Upper lobe of left lung (tissue), 6 donors: Measurements from ENCODE around the gene VGF. TPM values are rescaled to one million over a fixed set of nuclear protein-coding genes. Genes with fewer than 3 reads are reported as not detected.

Source experiments
- ATAC-seq, 2 donors: fragments of 200-7000 bp; cut with Tn5 transposase; one replicate each; pipeline ENCODE4 v1.9.1; 2022; ENCODE audit warnings: mild to moderate bottlenecking in 2 of 2, moderate library complexity in 2 of 2; ENCODE audit not compliant: low FRiP score in 2 of 2
- DNase-seq, 2 donors: peaks; one replicate each; pipeline ENCODE4 v3.0.0-alpha.2; 2019 to 2020
- H3K27ac ChIP-seq, 4 donors: fragments of 200-600 bp; sonication (generic); one replicate each; pipeline ENCODE4 v1.5.1; 2016 to 2019
- H3K27me3 ChIP-seq, 4 donors: fragments of 200-600 bp; sonication (generic); one replicate each; pipeline ENCODE4 v1.5.1; 2017 to 2019
- H3K36me3 ChIP-seq, 4 donors: fragments of 200-600 bp; sonication (generic); one replicate each; pipeline ENCODE4 v1.5.1; 2016 to 2019
- H3K4me1 ChIP-seq, 4 donors: fragments of 200-600 bp; sonication (generic); one replicate each; pipeline ENCODE4 v1.5.1; 2018 to 2019
- H3K4me3 ChIP-seq, 4 donors: fragments of 200-600 bp; sonication (generic); one replicate each; pipeline ENCODE4 v1.5.1; 2017 to 2019; ENCODE audit warnings: mild to moderate bottlenecking in 2 of 4, moderate library complexity in 1 of 4
- H3K9me3 ChIP-seq, 4 donors: fragments of 200-600 bp; sonication (generic); one replicate each; pipeline ENCODE4 v1.5.1; 2018 to 2019
- CTCF ChIP-seq, 6 experiments: fragments of 450-650 bp in 4 of 6; fragments of 200-600 bp in 2 of 6; sonication (generic) in 2 of 6; IDR thresholded peaks; one replicate each; pipeline ENCODE4 v1.5.1; 2016 to 2019; ENCODE audit warnings: antibody characterized with exemption in 6 of 6
- EP300 ChIP-seq, 4 donors: sonication (generic); formaldehyde crosslinking; IDR thresholded peaks; one replicate each; pipeline ENCODE4 v1.5.1; 2017; ENCODE audit warnings: antibody characterized with exemption in 4 of 4, control low read depth in 2 of 4
- POLR2A ChIP-seq, 4 donors: fragments of 450-650 bp; IDR thresholded peaks; one replicate each; pipeline ENCODE4 v1.5.1; 2016 to 2017; ENCODE audit warnings: antibody characterized with exemption in 4 of 4, mild to moderate bottlenecking in 2 of 4
- POLR2AphosphoS5 ChIP-seq, 2 donors: sonication (generic); formaldehyde crosslinking; IDR thresholded peaks; one replicate each; pipeline ENCODE4 v1.5.1; 2017; ENCODE audit warnings: antibody characterized with exemption in 2 of 2
- WGBS, 2 donors: methylation state at CpG; one replicate each; pipeline ENCODE4 v1.1.5; 2017 to 2018; 5-methylcytosine and 5-hydroxymethylcytosine counted together
- total RNA-seq, 6 donors: library from RNA; depleted of rRNA in 4 of 6; stranded (reverse); fragments of >200 nt in 4 of 6; gene quantifications; one replicate each; pipeline versions ENCODE4 v1.1.0 to v1.2.1, GENCODE V29; 2016 to 2021
- donor health status: DM: no; HTN: no; CAD: no; lungs with moderate emphysema.
- donor health status: DM: no; HTN: yes; CAD: no; lungs with severe emphysema.

VGF gene
- total RNA-seq, 6 donors from 2014 or later: 0.24 to 0.33 TPM; not detected in 4

GRCh38 chr7:101166909-101167644 is 1.7 kb upstream of the VGF start:
- DNase-seq: no peak
- WGBS, 2 donors: 2 to 4% methylated on average over 18 of the region's 19 CpGs
- peaks cover 0 to 92% (median 61%) of the 10 kb centered on the region in 4 donors for H3K27me3 ChIP-seq

GRCh38 chr7:101166648-101166908 is 1.2 kb upstream of the VGF start:
- Histone ChIP-seq H3K27me3 (peaks cover 0 to 87% (median 56%) of the 10 kb centered on the region in 4 donors), H3K27ac (no peak overlapping the region), H3K9me3 (no peaks in the 10 kb centered on the region), H3K4me1 (peaks cover 38 to 59% (median 49%) of the 10 kb centered on the region in 4 donors), H3K4me3 (no peak overlapping the region), H3K36me3 (no peaks in the 10 kb centered on the region)
- no peak for DNase-seq
- TF ChIP-seq POLR2A (IDR thresholded peaks at IDR 0.05) (no peak), POLR2AphosphoS5 (IDR thresholded peaks at IDR 0.05) (no peak), CTCF (IDR thresholded peaks at IDR 0.05) (no peak), EP300 (IDR thresholded peaks at IDR 0.05) (no peak)
- WGBS, 2 donors: 0 to 4% methylated on average over 3 to 11 of the region's 11 CpGs
- ATAC-seq: no peak

More at GRCh38 chr7:101166909-101167644, 1.7 kb upstream of the VGF start:
- Histone ChIP-seq H3K4me3 (no peak overlapping the region), H3K27ac (no peak overlapping the region), H3K4me1 (peaks cover 39 to 62% (median 52%) of the 10 kb centered on the region in 4 donors), H3K9me3 (no peaks in the 10 kb centered on the region), H3K36me3 (no peaks in the 10 kb centered on the region)
- TF ChIP-seq POLR2AphosphoS5 (IDR thresholded peaks at IDR 0.05) (no peak), CTCF (IDR thresholded peaks at IDR 0.05) (no peak), EP300 (IDR thresholded peaks at IDR 0.05) (no peak), POLR2A (IDR thresholded peaks at IDR 0.05) (no peak)
- ATAC-seq: no peak

GRCh38 chr7:101165958-101166647 is 734 bp upstream of the VGF start:
- peaks cover 38 to 56% (median 49%) of the 10 kb centered on the region in 4 donors for H3K4me1 ChIP-seq
- ATAC-seq: no peak
- peak overlapping the region in 2 of 4 donors; percentile 5 to 26 for H3K4me3 ChIP-seq
- no peak for TF ChIP-seq EP300 (IDR thresholded peaks at IDR 0.05)
- no peak for TF ChIP-seq CTCF (IDR thresholded peaks at IDR 0.05)
- TF ChIP-seq POLR2AphosphoS5 (IDR thresholded peaks at IDR 0.05): no peak
- TF ChIP-seq POLR2A (IDR thresholded peaks at IDR 0.05): no peak
- H3K27ac ChIP-seq: no peak overlapping the region
- 4% methylated on average over 33 to 38 of the region's 38 CpGs for WGBS, 2 donors
- no peak for DNase-seq
- H3K36me3 ChIP-seq: peaks cover 0 to 4% (median 0%) of the 10 kb centered on the region in 4 donors
- peaks cover 0 to 82% (median 53%) of the 10 kb centered on the region in 4 donors for H3K27me3 ChIP-seq
- H3K9me3 ChIP-seq: no peaks in the 10 kb centered on the region

- DNase-seq (peak in 1 of 2 donors; percentile 87), ATAC-seq (peak in 1 of 2 donors; percentile 26)
- Histone ChIP-seq H3K4me3 (peak overlapping the region in 3 of 4 donors; percentile 34 to 49 (median 43)), H3K4me1 (peaks cover 38 to 44% (median 40%) of the 10 kb centered on the region in 4 donors), H3K36me3 (peaks cover 0 to 21% (median 11%) of the 10 kb centered on the region in 4 donors), H3K27ac (no peak overlapping the region), H3K27me3 (peaks cover 0 to 65% (median 43%) of the 10 kb centered on the region in 4 donors), H3K9me3 (no peaks in the 10 kb centered on the region)
- TF ChIP-seq POLR2A (IDR thresholded peaks at IDR 0.05) (no peak), POLR2AphosphoS5 (IDR thresholded peaks at IDR 0.05) (no peak), CTCF (IDR thresholded peaks at IDR 0.05) (no peak), EP300 (IDR thresholded peaks at IDR 0.05) (no peak)
- WGBS, 2 donors: 5% methylated on average over 18 to 22 of the region's 75 CpGs
Measured at GRCh38 chr7:101164071-101164840, 1.1 kb downstream of the VGF start.
